ENCODE results near the gene DNASE1L1.

DNA sequence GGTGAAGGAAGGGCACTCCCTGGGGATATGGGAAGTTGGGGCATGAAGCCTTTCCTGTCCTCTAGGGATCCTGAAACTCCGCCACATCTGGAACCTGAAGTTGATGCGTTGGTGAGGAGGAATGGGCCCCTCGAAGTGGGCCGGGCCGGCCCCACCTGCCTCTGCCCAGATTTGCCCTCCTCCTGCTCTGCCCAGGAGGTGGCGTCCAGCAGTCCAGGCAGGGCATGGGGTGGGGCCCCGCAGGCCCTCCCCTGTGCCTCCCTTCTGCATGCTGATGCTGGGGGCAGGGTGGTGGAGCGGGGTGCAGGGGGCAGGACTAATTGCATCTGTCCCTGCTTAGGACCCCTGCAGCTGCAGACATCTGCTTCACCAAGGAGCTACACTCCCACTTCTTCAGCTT lies 4.1 kb upstream of the DNASE1L1 start:
- TF ChIP-seq, protein P1, sequence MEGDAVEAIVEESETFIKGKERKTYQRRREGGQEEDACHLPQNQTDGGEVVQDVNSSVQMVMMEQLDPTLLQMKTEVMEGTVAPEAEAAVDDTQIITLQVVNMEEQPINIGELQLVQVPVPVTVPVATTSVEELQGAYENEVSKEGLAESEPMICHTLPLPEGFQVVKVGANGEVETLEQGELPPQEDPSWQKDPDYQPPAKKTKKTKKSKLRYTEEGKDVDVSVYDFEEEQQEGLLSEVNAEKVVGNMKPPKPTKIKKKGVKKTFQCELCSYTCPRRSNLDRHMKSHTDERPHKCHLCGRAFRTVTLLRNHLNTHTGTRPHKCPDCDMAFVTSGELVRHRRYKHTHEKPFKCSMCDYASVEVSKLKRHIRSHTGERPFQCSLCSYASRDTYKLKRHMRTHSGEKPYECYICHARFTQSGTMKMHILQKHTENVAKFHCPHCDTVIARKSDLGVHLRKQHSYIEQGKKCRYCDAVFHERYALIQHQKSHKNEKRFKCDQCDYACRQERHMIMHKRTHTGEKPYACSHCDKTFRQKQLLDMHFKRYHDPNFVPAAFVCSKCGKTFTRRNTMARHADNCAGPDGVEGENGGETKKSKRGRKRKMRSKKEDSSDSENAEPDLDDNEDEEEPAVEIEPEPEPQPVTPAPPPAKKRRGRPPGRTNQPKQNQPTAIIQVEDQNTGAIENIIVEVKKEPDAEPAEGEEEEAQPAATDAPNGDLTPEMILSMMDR (IDR thresholded peaks at IDR 0.05): no peak
- TF ChIP-seq POLR2A (IDR thresholded peaks at IDR 0.05): no peak

Measured in esophagus squamous epithelium (tissue), 4 donors.